ENCODE measurements around the gene INSRR. TPM values are rescaled to one million over a fixed set of nuclear protein-coding genes. Genes with fewer than 3 reads are reported as not detected.

Gene INSRR
- total RNA-seq, 1 experiment from 2014 or later = not detected

DNA sequence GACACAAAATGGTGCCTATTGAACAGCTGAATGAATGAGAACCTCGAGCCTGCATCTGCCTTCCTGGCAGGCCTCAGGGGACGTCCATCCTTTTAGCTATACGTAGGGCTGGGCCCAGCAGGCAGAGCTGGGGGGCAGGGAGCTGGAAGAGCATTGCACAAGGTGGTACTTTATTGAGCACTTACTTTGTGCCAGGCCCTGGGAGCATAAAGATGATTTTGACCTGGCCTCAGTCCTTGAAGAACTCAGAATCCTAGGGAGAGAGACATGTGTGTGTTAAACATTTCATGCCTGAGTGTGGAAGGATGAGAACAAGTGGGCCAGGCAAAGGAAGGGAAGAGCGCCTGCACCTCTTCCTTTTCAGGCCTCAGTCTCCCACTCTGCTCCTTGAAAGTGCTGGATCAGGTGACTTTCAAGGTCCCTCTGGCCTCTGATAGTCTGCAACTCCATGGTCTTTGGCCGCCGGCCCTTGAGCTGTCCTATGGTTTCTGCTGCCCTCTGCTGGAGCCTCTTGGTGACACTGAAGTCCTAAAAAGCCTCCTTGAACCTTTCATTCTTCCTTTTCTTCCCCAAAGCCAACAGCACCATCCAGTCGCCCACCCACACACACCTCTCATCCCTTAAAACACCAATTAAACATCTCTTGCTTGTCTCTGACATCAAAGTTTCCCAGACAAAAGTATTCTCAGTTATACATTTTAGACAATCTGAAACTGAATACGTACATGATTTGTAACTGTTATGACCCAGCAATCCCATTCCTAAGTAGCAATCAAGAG lies 31.1 kb upstream of the INSRR start:
- TF ChIP-seq, protein P1, sequence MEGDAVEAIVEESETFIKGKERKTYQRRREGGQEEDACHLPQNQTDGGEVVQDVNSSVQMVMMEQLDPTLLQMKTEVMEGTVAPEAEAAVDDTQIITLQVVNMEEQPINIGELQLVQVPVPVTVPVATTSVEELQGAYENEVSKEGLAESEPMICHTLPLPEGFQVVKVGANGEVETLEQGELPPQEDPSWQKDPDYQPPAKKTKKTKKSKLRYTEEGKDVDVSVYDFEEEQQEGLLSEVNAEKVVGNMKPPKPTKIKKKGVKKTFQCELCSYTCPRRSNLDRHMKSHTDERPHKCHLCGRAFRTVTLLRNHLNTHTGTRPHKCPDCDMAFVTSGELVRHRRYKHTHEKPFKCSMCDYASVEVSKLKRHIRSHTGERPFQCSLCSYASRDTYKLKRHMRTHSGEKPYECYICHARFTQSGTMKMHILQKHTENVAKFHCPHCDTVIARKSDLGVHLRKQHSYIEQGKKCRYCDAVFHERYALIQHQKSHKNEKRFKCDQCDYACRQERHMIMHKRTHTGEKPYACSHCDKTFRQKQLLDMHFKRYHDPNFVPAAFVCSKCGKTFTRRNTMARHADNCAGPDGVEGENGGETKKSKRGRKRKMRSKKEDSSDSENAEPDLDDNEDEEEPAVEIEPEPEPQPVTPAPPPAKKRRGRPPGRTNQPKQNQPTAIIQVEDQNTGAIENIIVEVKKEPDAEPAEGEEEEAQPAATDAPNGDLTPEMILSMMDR (IDR thresholded peaks at IDR 0.05; ENCODE audit: insufficient read depth in 1 of 2, low read depth in 1 of 2, low read length in 1 of 2, severe bottlenecking in 1 of 2, unreplicated experiment in 1 of 2) = peak; percentile 80 to 90
- Mint-ChIP-seq H3K36me3 (ENCODE audit: insufficient read depth, unreplicated experiment) (no peaks in the 10 kb centered on the region), H3K27ac (ENCODE audit: unreplicated experiment) (no peak overlapping the region), H3K9me3 (ENCODE audit: unreplicated experiment) (no peaks in the 10 kb centered on the region), H3K27me3 (ENCODE audit: insufficient read depth, unreplicated experiment) (peaks cover 12% of the 10 kb centered on the region), H3K4me3 (ENCODE audit: unreplicated experiment) (no peak overlapping the region), H3K4me1 (ENCODE audit: low read depth, unreplicated experiment) (peaks cover 3% of the 10 kb centered on the region)
- no peaks in the 10 kb centered on the region for H3K9me3 ChIP-seq
- no TSS peak for BruUV-seq (replicated peaks)
- no peak overlapping the region for H3K4me3 ChIP-seq (ENCODE audit: low read depth, low read length)
- H3K36me3 ChIP-seq (ENCODE audit: control insufficient read depth, insufficient read depth, low read length) = no peaks in the 10 kb centered on the region
- peaks cover 14% of the 10 kb centered on the region for H3K4me1 ChIP-seq
- POLR2A ChIA-PET = interaction anchor here (0.6 kb wide), 1 partner anchor 139 kb away, joined by 3 read pairs; no protein-coding TSS in a partner anchor
- intact Hi-C loops (cut with micrococcal nuclease; ENCODE audit: unreplicated experiment) = loop anchor here (1.0 kb wide), 5 partner anchors 30 to 201 kb away; partner anchors contain the start of gene NTRK1
- no peaks in the 10 kb centered on the region for H3K27me3 ChIP-seq (replicated peaks; ENCODE audit: control insufficient read depth, insufficient read depth, low read length)
- CTCF ChIA-PET = interaction anchor here (0.6 to 1.9 kb wide), 18 partner anchors 9 to 657 kb away, joined by 3 to 15 read pairs (median 4); no protein-coding TSS in a partner anchor
- DNase-seq = peak; percentile 80 to 84

DNA sequence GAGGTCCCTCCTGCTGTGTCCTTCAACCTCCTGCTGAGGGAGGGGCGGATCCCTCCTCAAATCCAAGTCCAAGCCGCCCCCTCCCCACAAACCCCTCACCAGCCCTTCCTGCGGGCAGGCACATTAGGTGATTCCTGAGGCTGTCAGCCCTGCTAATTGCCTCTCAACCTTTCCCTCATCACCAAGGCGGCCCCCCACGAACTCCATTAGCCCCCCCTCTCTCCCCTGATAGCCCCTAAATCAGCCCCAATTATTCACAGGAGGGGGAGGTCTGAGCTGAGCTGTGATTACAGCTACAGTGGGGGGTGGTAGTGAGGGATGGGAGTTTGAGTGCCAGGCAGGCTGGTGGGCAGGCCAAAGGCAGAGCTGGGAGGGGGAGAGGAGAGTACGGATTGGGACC lies 28.8 kb upstream of the INSRR start:
- TF ChIP-seq, protein P1 (IDR thresholded peaks at IDR 0.05; ENCODE audit: insufficient read depth in 1 of 2, low read depth in 1 of 2, low read length in 1 of 2, severe bottlenecking in 1 of 2, unreplicated experiment in 1 of 2) = no peak
- no peaks in the 10 kb centered on the region for H3K4me1 Mint-ChIP-seq (ENCODE audit: low read depth, unreplicated experiment)
- intact Hi-C loops (cut with micrococcal nuclease; ENCODE audit: unreplicated experiment) = no loop called here

DNA sequence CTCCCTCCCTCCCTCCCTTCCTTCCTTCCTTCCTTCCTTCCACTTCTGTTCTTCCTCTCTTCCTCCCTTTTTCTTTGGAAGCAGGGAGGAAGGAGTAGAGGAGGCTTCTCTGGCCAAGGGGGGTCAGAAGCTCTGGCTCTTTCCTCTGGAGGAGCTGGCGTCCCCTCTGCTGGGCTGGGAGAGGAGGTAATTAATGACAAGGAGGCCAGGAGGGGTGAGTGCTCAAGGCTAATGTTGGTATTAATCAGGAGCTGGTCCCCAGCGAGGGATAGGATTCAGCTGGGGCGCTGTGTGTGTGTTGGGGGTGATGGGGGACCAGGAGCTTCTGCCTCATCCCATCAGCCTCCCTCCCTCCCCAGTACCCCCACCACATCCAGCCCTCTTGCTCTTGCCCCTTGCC lies 28.4 kb upstream of the INSRR start:
- Histone ChIP-seq H3K9me3 (no peaks in the 10 kb centered on the region), H3K36me3 (ENCODE audit: control insufficient read depth, insufficient read depth, low read length) (no peaks in the 10 kb centered on the region), H3K27me3 (replicated peaks; ENCODE audit: control insufficient read depth, insufficient read depth, low read length) (no peaks in the 10 kb centered on the region), H3K4me1 (peaks cover 4% of the 10 kb centered on the region; the same call in 1 of the 2 replicates), H3K4me3 (ENCODE audit: low read depth, low read length) (no peak overlapping the region)
- TF ChIP-seq, protein P1 (IDR thresholded peaks at IDR 0.05; ENCODE audit: insufficient read depth in 1 of 2, low read depth in 1 of 2, low read length in 1 of 2, severe bottlenecking in 1 of 2, unreplicated experiment in 1 of 2) = no peak
- Mint-ChIP-seq H3K4me1 (ENCODE audit: low read depth, unreplicated experiment) (no peaks in the 10 kb centered on the region), H3K9me3 (ENCODE audit: unreplicated experiment) (no peaks in the 10 kb centered on the region), H3K27me3 (ENCODE audit: insufficient read depth, unreplicated experiment) (peaks cover 12% of the 10 kb centered on the region), H3K27ac (ENCODE audit: unreplicated experiment) (no peak overlapping the region), H3K36me3 (ENCODE audit: insufficient read depth, unreplicated experiment) (no peaks in the 10 kb centered on the region), H3K4me3 (ENCODE audit: unreplicated experiment) (no peak overlapping the region)
- CTCF ChIA-PET = interaction anchor here (0.7 to 2.0 kb wide), 5 partner anchors 28 to 198 kb away, joined by 3 to 6 read pairs (median 4); partner anchors contain the start of gene INSRR
- POLR2A ChIA-PET = interaction anchor here (0.7 kb wide), 1 partner anchor 162 kb away, joined by 3 read pairs; no protein-coding TSS in a partner anchor
- no peak for DNase-seq
- no TSS peak for BruUV-seq (replicated peaks)
- intact Hi-C loops (cut with micrococcal nuclease; ENCODE audit: unreplicated experiment) = no loop called here

More for the DNA sequence above, 28.8 kb upstream of the INSRR start:
- POLR2A ChIA-PET = interaction anchor here (0.7 kb wide), 1 partner anchor 162 kb away, joined by 3 read pairs; no protein-coding TSS in a partner anchor
- no peak for DNase-seq
- no peaks in the 10 kb centered on the region for H3K27me3 ChIP-seq (replicated peaks; ENCODE audit: control insufficient read depth, insufficient read depth, low read length)
- Mint-ChIP-seq H3K9me3 (ENCODE audit: unreplicated experiment) (no peaks in the 10 kb centered on the region), H3K27me3 (ENCODE audit: insufficient read depth, unreplicated experiment) (peaks cover 12% of the 10 kb centered on the region), H3K27ac (ENCODE audit: unreplicated experiment) (no peak overlapping the region), H3K36me3 (ENCODE audit: insufficient read depth, unreplicated experiment) (no peaks in the 10 kb centered on the region), H3K4me3 (ENCODE audit: unreplicated experiment) (no peak overlapping the region)
- no peak overlapping the region for H3K4me3 ChIP-seq (ENCODE audit: low read depth, low read length)
- H3K4me1 ChIP-seq = peaks cover 4% of the 10 kb centered on the region; the same call in 1 of the 2 replicates
- no TSS peak for BruUV-seq (replicated peaks)
- no peaks in the 10 kb centered on the region for H3K9me3 ChIP-seq
- H3K36me3 ChIP-seq (ENCODE audit: control insufficient read depth, insufficient read depth, low read length) = no peaks in the 10 kb centered on the region
- CTCF ChIA-PET = interaction anchor here (0.7 to 2.0 kb wide), 4 partner anchors 30 to 198 kb away, joined by 3 to 6 read pairs (median 4); no protein-coding TSS in a partner anchor

Data from Caco-2 (cell line).